ENCODE results near the gene FNDC1. TPM values are rescaled to one million over a fixed set of nuclear protein-coding genes. Genes with fewer than 3 reads are reported as not detected.

Gene FNDC1
- total and polyA plus RNA-seq, 10 of the 15 experiments (the other 5 are each of a cell fraction or from before 2014, with no cell fraction given) = not detected

DNA sequence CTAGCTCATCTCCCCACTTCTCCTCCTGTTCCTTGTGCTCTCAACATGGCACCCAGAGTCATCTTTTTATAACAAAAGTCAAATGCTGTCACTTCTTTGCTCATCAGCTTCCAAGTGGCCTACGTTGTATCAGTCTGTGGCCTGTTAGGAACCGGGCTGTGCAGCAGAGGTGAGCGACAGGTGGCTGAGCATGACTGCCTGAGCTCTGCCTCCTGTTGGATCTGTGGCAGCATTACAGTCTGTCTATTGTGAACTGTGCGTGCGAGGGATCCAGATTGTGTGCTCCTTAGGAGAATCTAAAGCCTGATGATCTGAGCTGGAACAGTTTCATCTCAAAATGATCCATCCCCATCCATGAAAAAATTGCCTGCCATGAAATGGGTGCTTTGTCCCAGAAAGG, 129.6 kb downstream of the FNDC1 start (continued):
- no peak for TF ChIP-seq EP300 (IDR thresholded peaks at IDR 0.05; ENCODE audit: borderline replicate concordance in 1 of 2, control insufficient read depth in 1 of 2, low read depth in 2 of 2, low read length in 2 of 2)
- TF ChIP-seq IKZF1 (conservative IDR thresholded peaks at IDR 0.05) = no peak
- no peak for TF ChIP-seq SPI1 (IDR thresholded peaks at IDR 0.05; ENCODE audit: borderline replicate concordance, insufficient read depth, low read depth, low read length)
- no peak for TF ChIP-seq SUPT20H (IDR thresholded peaks at IDR 0.05; ENCODE audit: borderline replicate concordance, control insufficient read depth, low read depth, low read length)
- TF ChIP-seq HCFC1 (IDR thresholded peaks at IDR 0.05; ENCODE audit: low read length) = no peak
- TF ChIP-seq ZNF274 (IDR thresholded peaks at IDR 0.05; ENCODE audit: insufficient read depth, insufficient read length) = no peak
- no peak for TF ChIP-seq HDGF (IDR thresholded peaks at IDR 0.05)
- no peak for TF ChIP-seq CREM (IDR thresholded peaks at IDR 0.05; ENCODE audit: low read depth)
- TF ChIP-seq NFYA (IDR thresholded peaks at IDR 0.05; ENCODE audit: borderline replicate concordance, low read depth, low read length) = no peak

DNA sequence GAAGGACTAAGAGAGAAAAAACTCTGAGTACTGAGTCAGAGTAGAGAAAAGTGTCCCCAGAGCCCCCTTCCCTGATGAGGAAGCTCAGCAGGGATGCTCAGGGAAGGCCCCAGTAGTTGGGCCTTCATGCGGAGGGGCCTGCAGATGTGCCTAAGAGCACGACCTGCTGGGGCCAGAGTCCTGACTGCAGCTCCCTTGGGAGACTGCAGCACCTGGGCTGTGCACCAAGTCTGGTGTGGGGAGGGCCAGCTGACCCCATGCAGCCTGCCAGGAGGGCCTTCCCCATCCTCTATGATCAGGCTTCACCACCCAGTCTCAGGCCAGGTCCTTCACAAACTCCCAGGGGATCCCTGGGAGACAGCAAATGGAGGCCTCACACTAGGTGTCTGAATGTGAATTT, 130.4 kb downstream of the FNDC1 start:
- Histone ChIP-seq H3K9ac (ENCODE audit: control insufficient read depth, insufficient read depth, low read length) (no peak overlapping the region), H3K4me3 (no peak overlapping the region), H3K27ac (ENCODE audit: control insufficient read depth, insufficient read depth) (no peak overlapping the region), H3K36me3 (ENCODE audit: control insufficient read depth in 2 of 2, insufficient read depth in 2 of 2, low read length in 1 of 2) (no peaks in the 10 kb centered on the region), H2AFZ (ENCODE audit: control insufficient read depth, low read depth, low read length) (no peak overlapping the region), H3K9me3 (replicated peaks; ENCODE audit: control insufficient read depth, insufficient read depth, low read length) (no peaks in the 10 kb centered on the region; the same call in 2 of the 3 replicates), H4K20me1 (ENCODE audit: control insufficient read depth, insufficient read depth) (no peaks in the 10 kb centered on the region), H3K4me2 (ENCODE audit: control insufficient read depth, insufficient read depth) (no peak overlapping the region), H3K79me2 (ENCODE audit: control insufficient read depth, insufficient read depth, low read length) (no peaks in the 10 kb centered on the region), H3K27me3 (replicated peaks in 1 of 2; ENCODE audit: control insufficient read depth in 2 of 2, insufficient read depth in 2 of 2, low read length in 1 of 2) (peaks cover 0 to 3% of the 10 kb centered on the region in 2 experiments; a peak in 2 of 4 replicates), H3K4me1 (ENCODE audit: control insufficient read depth, insufficient read depth, low read length) (no peaks in the 10 kb centered on the region)
- WGBS (ENCODE audit: insufficient coverage, insufficient replicate concordance, low lambda C conversion rate, missing lambda C conversion rate) = 16% methylated on average over 2 of the region's 2 CpGs
- no peak for DNase-seq (ENCODE audit: low read depth, low spot score)
- CTCF ChIA-PET = interaction anchor here (1.6 kb wide), 1 partner anchor 47 kb away, joined by 5 read pairs; no protein-coding TSS in a partner anchor
- SMC1A ChIA-PET (ENCODE audit: uncharacterized antibody, unreplicated experiment) = no interaction called here
- no peak for FAIRE-seq
- BruUV-seq (replicated peaks) = no TSS peak
- POLR2A ChIA-PET = no interaction called here
- ATAC-seq = no peak
- RAD21 ChIA-PET (ENCODE audit: unreplicated experiment) = no interaction called here
- TF ChIP-seq CBX3 (IDR thresholded peaks at IDR 0.05; ENCODE audit: borderline replicate concordance, low read depth) (no peak), PKNOX1 (IDR thresholded peaks at IDR 0.05) (no peak), ASH2L (IDR thresholded peaks at IDR 0.05; ENCODE audit: borderline replicate concordance, low read depth) (no peak), WRNIP1 (IDR thresholded peaks at IDR 0.05; ENCODE audit: borderline replicate concordance, low read depth, low read length) (no peak), BMI1 (IDR thresholded peaks at IDR 0.05; ENCODE audit: borderline replicate concordance) (no peak), ZNF274 (IDR thresholded peaks at IDR 0.05; ENCODE audit: insufficient read depth, insufficient read length) (no peak), CHD4 (IDR thresholded peaks at IDR 0.05) (no peak), SUPT20H (IDR thresholded peaks at IDR 0.05; ENCODE audit: borderline replicate concordance, control insufficient read depth, low read depth, low read length) (no peak), CEBPZ (IDR thresholded peaks at IDR 0.05; ENCODE audit: low read depth, low read length) (no peak)
- intact Hi-C loops (cut with micrococcal nuclease; ENCODE audit: unreplicated experiment) = no loop called here
- in situ Hi-C loops (cut with MboI) = no loop called here
